SK-MEL-5 (cell line): ENCODE data around the gene ALOX5AP. TPM values are rescaled to one million over a fixed set of nuclear protein-coding genes. Genes with fewer than 3 reads are reported as not detected.
A peak's percentile ranks its signal among the peaks of the same experiment; 100 is the strongest.

ENCODE experiments used
- DNase-seq: peaks from one replicate; pipeline ENCODE4 v3.0.0-alpha.2; 2016; ENCODE audit warnings: low read depth, low spot score
- in situ Hi-C: cut with HindIII; loops from 2 replicates; pipeline ENCODE4 v1.10.0; 2016; ENCODE audit warnings: low sequenced_read_pairs, high pct_unique_total_duplicates, low pct_unique_long_range_greater_than_20kb
- total RNA-seq: library from RNA; depleted of rRNA; stranded (reverse); fragments of >200 nt; shearing (Covaris generic); gene quantifications from 2 replicates; pipeline ENCODE4 v1.2.3, GENCODE V29; 2014

The ALOX5AP gene
- total RNA-seq, 1 experiment from 2014 or later, result not detected

- in situ Hi-C loops, result no loop called here
- DNase-seq, result no peak
These were observed 45.1 kb downstream of the ALOX5AP start for GRCh38 chr13:30780338-30780981.

DNA sequence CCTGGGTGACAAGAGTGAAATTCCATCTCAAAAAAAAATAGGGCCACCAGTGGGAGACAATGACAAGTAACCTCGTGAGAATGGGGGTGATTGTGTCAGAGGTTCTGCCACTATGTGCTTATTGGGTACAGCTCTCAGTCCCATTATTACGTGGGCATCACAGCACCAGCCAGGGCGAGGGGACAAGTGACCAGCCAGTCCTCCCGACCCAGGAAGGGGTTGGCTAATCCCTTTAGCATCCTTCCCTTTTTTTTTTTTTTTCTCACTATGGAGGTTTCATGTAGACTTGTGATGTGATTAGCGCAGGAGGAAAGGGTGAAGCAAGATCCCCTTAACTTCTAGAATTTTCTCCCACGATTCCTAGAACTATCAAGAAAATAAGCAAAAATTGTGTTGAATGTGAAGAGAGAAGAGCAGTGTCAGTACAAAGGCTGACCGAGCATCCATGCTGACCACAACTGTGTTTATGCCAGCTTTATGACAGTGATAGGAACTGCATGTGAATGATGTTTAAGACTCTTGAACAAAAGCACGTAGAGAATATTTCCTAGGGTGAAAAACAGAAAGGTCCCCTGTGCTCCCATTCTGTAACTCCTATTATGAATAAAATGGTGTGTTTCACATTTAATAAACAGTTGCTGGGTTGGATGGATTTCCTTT is 50.0 kb downstream of the ALOX5AP start:
- no peak for DNase-seq
- in situ Hi-C loops, result no loop called here

DNA sequence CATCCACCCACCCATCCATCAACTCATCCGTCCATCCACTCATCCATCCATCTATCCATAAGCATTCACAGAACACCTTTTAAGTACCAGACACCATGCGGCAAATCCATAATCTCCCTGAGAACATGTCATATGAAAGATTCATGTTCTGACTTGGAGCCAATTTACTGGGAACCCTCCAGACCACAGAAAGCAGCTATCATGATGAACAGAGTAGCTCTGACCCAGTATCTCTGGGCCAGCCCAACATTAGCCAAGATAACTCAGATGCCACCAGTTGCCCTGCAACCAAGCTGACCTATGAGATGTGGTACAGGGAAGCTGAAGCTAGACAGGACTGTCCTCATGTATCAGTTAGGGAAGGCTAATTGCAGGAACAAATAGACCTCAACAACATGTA is 51.3 kb downstream of the ALOX5AP start:
- no peak for DNase-seq

DNA sequence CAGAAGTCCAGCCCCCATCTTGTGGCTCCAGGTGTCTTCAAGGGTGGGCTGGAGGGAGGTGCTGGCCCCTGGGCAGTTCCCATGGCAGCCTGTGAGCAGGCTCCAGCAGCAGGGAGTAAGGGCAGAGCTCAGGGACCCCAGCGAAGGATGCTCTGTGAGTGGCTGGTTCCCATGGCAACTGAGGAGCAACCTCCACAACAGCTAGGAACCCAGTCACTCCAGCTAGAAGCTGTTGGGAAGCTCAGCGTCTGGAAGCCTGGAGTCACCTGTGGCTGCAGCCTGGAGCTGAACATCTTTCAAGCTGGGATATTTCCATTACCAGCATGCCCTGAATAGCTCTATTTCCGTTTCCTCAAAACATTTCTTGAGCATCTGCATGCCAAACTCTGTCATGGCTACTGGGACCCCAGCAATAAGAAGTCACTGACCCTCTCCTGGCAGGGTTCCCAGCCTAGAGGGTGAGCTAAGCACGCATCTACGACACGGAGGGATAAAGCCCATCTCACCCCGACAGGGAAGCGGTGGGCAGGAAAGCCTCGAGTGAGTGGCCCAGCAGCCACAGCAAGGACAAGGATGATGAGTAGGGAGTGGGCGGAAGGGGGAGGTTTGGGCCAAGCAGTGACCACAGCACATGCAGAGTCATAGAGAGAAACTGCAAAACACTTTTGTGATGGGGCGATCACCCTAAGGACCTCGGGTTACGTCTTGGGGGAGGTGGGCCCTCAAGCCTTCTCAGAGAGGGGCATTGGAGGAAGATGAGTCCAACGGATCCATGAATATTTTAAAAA is 52.6 kb downstream of the ALOX5AP start:
- in situ Hi-C loops, result no loop called here
- DNase-seq, result no peak

More for the DNA sequence above, 51.3 kb downstream of the ALOX5AP start:
- in situ Hi-C loops, result no loop called here

GRCh38 chr13:30789166-30789862 is 54.0 kb downstream of the ALOX5AP start:
- in situ Hi-C loops, result no loop called here
- no peak for DNase-seq

GRCh38 chr13:30790592-30790991 is 55.2 kb downstream of the ALOX5AP start:
- DNase-seq, result no peak
- in situ Hi-C loops, result no loop called here

- no peak for DNase-seq
- in situ Hi-C loops, result no loop called here
These were observed 56.1 kb downstream of the ALOX5AP start for GRCh38 chr13:30791354-30792001.

GRCh38 chr13:30792285-30793000 is 57.1 kb downstream of the ALOX5AP start:
- in situ Hi-C loops, result no loop called here
- peak; percentile 63 for DNase-seq

- in situ Hi-C loops, result no loop called here
- DNase-seq, result peak; percentile 66
These were observed 60.8 kb downstream of the ALOX5AP start for GRCh38 chr13:30796132-30796572.

DNA sequence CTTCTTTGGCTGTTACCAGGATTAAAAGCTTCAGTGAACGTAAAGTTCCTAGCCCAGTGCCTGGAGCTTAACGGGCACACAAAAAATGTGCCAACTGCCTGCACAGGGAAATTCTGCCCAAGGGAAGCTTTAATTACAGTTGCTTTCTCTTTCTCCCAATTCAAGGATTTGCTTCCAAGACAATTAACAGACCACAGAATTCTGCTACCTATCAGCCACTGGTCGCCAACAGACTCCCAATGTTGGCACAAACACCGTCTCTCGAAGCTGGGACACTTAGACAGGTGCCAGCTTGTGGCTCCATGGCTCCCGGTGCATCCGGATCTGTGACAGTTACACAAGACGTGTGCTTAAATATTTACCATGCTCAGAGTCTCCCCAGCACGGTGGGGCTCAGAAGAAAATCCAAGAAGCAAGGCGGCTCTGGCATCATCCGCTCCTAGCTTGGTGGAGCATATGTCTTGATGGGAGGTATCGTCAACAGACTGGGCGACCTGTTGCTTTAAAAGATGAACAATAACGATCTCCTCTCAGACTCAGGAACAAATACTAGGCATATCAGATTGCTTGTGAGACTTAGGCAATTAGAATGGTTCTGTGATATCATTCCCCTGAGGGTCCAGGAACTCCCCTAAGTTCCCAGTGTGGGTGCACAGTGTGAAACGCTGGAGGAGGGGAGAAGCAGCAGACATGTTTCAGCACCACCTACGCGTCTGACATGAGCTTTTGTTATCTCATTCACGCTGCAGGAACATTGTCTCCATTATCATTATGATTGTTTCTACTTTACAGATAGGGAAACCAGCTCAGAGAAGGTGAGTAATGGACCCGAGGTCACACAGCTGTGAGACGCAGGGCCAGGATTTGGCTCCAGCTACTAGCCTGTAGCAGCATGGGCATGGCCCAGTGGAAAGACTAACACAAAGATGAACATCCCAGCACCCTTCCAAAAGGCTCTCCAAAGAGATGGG is 61.6 kb downstream of the ALOX5AP start:
- in situ Hi-C loops, result no loop called here
- no peak for DNase-seq

- no peak for DNase-seq
- in situ Hi-C loops, result no loop called here
These were observed 62.6 kb downstream of the ALOX5AP start for GRCh38 chr13:30797847-30798535.

- DNase-seq, result no peak
- in situ Hi-C loops, result no loop called here
These were observed 63.5 kb downstream of the ALOX5AP start for GRCh38 chr13:30798776-30799355.

- DNase-seq, result no peak
- in situ Hi-C loops, result no loop called here
These were observed 64.0 kb downstream of the ALOX5AP start for GRCh38 chr13:30799356-30799824.

GRCh38 chr13:30800107-30800506 is 64.8 kb downstream of the ALOX5AP start:
- in situ Hi-C loops, result no loop called here
- no peak for DNase-seq

GRCh38 chr13:30802501-30802900 is 67.2 kb downstream of the ALOX5AP start:
- no peak for DNase-seq
- in situ Hi-C loops, result no loop called here
